Epithelial cell of esophagus (primary cell): Measurements from ENCODE around the gene DNASE1L2.
"Not testable (repeated sequence)": the region's sequence is repeated elsewhere in the genome, so short reads cannot be mapped to it uniquely, and the experiment has no call there.

Experiments used
- DNase-seq: peaks from one replicate; pipeline ENCODE4 v3.0.0; 2010; ENCODE audit warnings: low read depth
- H3K4me3 ChIP-seq: 2 replicates; pipeline ENCODE4 v1.5.1; 2011; ENCODE audit warnings: mild to moderate bottlenecking, low read length, control low read depth
- TF ChIP-seq, protein P1 (sequence below): IDR thresholded peaks from 2 replicates; pipeline ENCODE4 v1.5.1; 2011; ENCODE audit warnings: low read depth, mild to moderate bottlenecking, low read length, control low read depth, inconsistent platforms; ENCODE audit not compliant: insufficient read depth; ENCODE audit errors: missing control alignments

DNASE1L2 gene

DNA sequence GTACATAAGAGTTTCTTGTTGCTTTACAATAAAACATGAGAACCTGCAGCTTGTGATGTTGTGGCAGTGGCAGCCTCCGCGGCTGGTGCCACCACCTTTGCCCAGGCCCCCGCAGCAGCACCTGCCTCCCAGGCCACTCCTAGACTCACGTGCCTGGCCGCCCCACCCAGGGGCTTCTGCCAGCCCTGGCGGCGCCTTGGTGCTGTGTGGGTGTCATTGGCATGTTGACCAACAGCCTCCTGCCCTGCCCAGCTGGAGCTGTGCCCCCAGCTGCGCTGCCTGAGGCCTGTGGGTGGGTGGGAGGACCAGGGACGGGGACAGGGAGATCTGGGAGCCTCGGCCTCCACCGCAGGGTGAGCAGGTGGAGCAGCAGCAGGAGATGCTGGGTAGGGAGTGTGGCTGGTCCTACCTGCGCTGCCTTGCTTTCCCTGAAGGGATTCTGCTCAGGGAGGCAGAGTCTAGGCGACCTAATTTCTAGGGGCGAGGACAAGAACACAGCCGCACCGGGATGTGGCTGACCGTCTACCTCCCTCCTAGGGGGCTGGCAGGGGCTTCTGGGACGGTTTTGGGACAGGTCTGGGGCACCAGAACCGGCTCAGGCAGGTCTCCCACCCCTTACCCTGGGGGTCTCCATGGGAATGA lies 428 bp upstream of the DNASE1L2 start:
- DNase-seq = no peak
- TF ChIP-seq, protein P1, sequence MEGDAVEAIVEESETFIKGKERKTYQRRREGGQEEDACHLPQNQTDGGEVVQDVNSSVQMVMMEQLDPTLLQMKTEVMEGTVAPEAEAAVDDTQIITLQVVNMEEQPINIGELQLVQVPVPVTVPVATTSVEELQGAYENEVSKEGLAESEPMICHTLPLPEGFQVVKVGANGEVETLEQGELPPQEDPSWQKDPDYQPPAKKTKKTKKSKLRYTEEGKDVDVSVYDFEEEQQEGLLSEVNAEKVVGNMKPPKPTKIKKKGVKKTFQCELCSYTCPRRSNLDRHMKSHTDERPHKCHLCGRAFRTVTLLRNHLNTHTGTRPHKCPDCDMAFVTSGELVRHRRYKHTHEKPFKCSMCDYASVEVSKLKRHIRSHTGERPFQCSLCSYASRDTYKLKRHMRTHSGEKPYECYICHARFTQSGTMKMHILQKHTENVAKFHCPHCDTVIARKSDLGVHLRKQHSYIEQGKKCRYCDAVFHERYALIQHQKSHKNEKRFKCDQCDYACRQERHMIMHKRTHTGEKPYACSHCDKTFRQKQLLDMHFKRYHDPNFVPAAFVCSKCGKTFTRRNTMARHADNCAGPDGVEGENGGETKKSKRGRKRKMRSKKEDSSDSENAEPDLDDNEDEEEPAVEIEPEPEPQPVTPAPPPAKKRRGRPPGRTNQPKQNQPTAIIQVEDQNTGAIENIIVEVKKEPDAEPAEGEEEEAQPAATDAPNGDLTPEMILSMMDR = no peak
- H3K4me3 ChIP-seq = no peak overlapping the region

DNA sequence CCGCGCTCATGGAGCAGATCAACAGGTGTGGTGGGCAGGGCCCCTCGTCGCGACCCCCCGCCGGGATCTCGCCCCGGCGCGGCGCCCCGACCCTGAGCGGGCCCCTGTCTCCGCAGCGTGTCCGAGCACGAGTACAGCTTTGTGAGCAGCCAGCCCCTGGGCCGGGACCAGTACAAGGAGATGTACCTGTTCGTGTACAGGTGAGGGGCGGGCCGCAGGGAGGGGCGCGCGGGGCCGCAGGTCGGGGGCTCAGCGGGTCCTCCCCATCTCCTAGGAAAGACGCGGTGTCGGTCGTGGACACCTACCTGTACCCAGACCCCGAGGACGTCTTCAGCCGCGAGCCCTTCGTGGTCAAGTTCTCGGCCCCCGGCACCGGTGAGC lies 848 bp downstream of the DNASE1L2 start:
- DNase-seq = no peak
- H3K4me3 ChIP-seq = no peak overlapping the region
- TF ChIP-seq, protein P1 = no peak

DNA sequence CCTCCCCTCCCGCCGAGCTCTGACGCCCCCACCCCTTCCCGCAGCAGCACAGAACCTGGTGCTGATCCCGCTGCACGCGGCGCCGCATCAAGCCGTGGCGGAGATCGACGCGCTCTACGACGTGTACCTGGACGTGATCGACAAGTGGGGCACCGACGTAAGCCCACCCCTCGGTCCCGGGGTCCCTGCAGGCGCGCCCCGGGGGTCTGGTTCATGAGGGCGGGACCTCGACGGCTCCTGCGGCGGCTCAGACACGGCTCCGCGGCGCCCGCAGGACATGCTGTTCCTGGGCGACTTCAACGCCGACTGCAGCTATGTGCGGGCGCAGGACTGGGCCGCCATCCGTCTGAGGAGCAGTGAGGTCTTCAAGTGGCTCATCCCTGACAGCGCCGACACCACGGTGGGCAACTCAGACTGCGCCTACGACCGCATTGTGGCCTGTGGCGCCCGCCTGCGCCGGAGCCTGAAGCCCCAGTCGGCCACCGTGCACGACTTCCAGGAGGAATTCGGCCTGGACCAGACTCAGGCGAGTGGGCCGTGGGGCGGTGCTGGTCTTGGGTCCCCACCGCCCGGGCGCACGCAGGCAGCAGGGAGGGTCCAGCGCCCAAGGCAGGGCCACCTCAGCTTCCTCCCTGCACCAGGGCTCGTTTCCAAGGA lies 1.4 kb downstream of the DNASE1L2 start:
- DNase-seq = no peak
- no peak overlapping the region for H3K4me3 ChIP-seq
- TF ChIP-seq, protein P1 = no peak

DNA sequence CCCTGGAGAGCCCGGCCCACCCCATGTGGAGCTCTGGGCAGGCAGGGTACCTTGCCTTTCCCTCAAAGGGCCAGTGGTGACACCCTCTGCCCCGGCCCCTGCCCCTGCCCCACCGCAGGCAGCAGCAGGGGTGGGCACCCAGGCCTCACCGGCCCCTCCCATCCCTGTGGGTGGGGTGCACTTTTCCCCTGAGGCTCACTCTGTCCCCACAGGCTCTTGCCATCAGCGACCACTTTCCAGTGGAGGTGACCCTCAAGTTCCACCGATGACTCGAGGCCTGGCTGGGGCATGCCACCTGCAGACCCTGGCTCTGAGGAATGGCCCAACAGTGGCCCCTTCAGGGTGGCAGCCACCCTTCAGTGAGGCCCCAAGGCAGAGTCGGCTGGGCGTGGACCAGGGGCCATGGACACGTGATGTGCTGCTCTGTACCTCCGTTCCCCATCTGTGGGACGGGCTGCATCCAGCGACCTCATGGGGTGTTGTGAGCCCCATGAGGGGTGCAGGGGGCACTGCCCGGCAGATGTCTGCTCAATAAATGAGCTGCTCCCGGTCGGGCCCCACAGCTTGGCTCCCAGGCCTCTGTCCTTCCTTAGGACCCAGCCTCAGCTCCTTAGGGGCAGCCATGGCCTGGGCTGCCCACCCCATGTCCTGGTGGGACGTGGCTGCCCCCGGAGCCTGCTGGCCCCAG lies 2.0 kb downstream of the DNASE1L2 start:
- TF ChIP-seq, protein P1 = no peak
- DNase-seq = no peak
- no peak overlapping the region for H3K4me3 ChIP-seq

DNA sequence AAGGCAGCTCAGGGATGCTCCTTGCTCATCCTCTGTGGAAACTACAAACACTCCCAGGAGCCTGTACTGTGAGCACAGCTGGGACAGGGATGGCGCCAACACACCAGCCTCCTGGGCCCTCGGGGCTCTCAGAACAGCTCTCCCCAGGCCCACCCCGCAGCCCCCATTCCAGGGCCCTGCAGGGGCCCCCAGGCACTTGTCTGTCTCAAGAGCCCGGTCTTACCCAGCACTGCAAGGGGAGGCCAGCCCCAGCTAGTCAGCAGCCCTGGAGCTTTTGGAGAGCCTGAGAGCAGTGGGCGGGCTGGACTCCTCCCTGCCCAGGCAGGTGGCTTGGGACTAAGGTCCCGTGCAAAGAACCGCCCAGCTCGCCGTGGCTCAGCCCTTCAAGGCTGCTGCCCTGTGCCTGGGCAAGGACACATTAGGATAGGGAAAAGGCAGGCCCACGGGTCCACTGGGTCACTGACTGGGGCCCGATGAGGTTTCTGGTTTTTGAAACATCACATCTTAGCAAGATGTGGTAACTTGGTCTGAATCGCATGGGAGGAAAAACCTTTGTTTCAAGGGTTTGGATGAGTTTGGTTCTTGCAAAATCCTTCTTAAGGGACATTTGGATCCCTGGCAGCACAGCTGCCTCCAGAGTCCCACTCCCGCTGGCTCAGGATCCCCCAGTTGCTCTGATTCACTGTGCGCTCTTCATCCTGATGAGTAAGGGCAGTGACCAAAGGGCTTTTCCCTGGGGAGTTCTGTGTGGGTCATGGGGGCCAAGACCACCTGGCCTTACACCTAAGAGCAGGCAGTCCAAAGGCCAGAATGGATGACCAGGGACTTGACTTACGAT lies 2.8 kb downstream of the DNASE1L2 start:
- TF ChIP-seq, protein P1 = no peak
- no peak overlapping the region for H3K4me3 ChIP-seq
- DNase-seq = no peak

DNA sequence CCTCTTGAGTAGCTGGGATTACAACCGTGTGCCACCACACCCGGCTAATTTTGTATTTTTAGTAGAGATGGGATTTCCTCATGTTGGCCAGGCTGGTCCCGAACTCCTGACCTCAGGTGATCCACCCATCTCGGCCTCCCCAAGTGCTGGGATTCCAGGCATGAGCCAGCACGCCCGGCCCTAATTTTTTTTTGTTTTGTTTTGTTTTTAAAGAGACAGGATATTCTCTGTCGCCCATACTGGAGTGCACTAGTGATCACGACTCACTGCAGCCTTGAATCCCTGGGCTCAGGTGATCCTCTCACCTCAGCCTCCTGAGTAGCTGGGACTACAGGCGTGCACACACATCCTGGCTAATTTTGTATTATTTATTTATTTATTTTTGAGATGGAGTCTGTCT lies 4.1 kb downstream of the DNASE1L2 start:
- not testable (repeated sequence) for DNase-seq, H3K4me3 ChIP-seq

DNA sequence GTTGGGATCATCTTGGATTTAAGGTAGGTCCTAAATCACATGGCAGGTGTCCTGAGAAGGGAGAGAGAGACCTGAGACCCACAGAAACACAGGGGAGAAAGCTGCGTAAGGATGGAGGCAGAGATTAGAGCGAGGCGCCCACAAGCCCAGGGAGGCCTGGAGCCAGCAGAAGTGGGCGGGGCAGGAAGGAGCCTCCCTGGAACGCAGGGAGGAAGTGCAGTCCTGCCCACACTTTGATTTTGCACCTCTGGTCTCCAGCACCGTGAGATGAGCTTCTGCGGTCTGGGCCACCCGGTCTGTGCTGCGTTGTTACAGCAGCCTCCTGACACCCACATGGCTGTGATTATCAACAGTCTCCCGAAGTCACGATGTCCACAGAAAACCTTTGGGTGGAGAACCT lies 6.4 kb downstream of the DNASE1L2 start:
- no peak overlapping the region for H3K4me3 ChIP-seq
- TF ChIP-seq, protein P1 = no peak
- DNase-seq = no peak
